Loucy (cell line): ENCODE results near the gene SDCCAG8.

ENCODE experiments used
- CTCF ChIP-seq: fragments of 200-600 bp; sonication (generic); conservative IDR thresholded peaks from 2 replicates; pipeline ENCODE4 v1.5.1; 2014; ENCODE audit warnings: mild to moderate bottlenecking, antibody characterized with exemption, low read length
- EZH2phosphoT487 ChIP-seq: fragments of 200-600 bp; IDR thresholded peaks from 2 replicates; pipeline ENCODE4 v1.6.1; 2018; ENCODE audit warnings: antibody characterized with exemption, mild to moderate bottlenecking, moderate library complexity, borderline replicate concordance

GRCh38 chr1:243397613-243398321 is 141.9 kb downstream of the SDCCAG8 start:
- TF ChIP-seq CTCF (no peak), EZH2phosphoT487 (no peak)
